Right kidney (tissue), 1 donor: ENCODE data around the gene SETBP1.

ENCODE experiments used
- DNase-seq: peaks from one replicate; pipeline ENCODE4 v3.0.0-alpha.2; 2016

SETBP1 gene

GRCh38 chr18:44679056-44679913, 1.4 kb upstream of the SETBP1 start:
- peak; percentile 98 for DNase-seq

GRCh38 chr18:44679914-44680272, 795 bp upstream of the SETBP1 start:
- no peak for DNase-seq

GRCh38 chr18:44681076-44681970, 635 bp downstream of the SETBP1 start:
- DNase-seq = peak; percentile 73

GRCh38 chr18:44682201-44682870, 1.6 kb downstream of the SETBP1 start:
- peak; percentile 60 for DNase-seq

GRCh38 chr18:44682871-44683221, 2.2 kb downstream of the SETBP1 start:
- DNase-seq = peak; percentile 69

GRCh38 chr18:44683556-44683955, 2.9 kb downstream of the SETBP1 start:
- DNase-seq = no peak

- DNase-seq = no peak
Observed at GRCh38 chr18:44685296-44685695, 4.6 kb downstream of the SETBP1 start.

GRCh38 chr18:44686156-44686555, 5.5 kb downstream of the SETBP1 start:
- no peak for DNase-seq

- no peak for DNase-seq
Observed at GRCh38 chr18:44687421-44687820, 6.7 kb downstream of the SETBP1 start.

GRCh38 chr18:44689736-44690135, 9.0 kb downstream of the SETBP1 start:
- DNase-seq = no peak

GRCh38 chr18:44691148-44691925, 10.6 kb downstream of the SETBP1 start:
- DNase-seq = no peak

- no peak for DNase-seq
Observed at GRCh38 chr18:44693030-44693784, 12.5 kb downstream of the SETBP1 start.

- DNase-seq = no peak
Observed at GRCh38 chr18:44695503-44695902, 14.8 kb downstream of the SETBP1 start.

GRCh38 chr18:44696892-44697291, 16.2 kb downstream of the SETBP1 start:
- DNase-seq = no peak

- no peak for DNase-seq
Observed at GRCh38 chr18:44697315-44697714, 16.6 kb downstream of the SETBP1 start.

- DNase-seq = no peak
Observed at GRCh38 chr18:44698518-44698917, 17.8 kb downstream of the SETBP1 start.

- no peak for DNase-seq
Observed at GRCh38 chr18:44699572-44700261, 19.0 kb downstream of the SETBP1 start.

GRCh38 chr18:44700652-44701051, 20.0 kb downstream of the SETBP1 start:
- no peak for DNase-seq

GRCh38 chr18:44701227-44701626, 20.5 kb downstream of the SETBP1 start:
- DNase-seq = no peak

GRCh38 chr18:44702594-44702993, 21.9 kb downstream of the SETBP1 start:
- DNase-seq = no peak
